Sigmoid colon (tissue), 4 donors: Measurements from ENCODE around the gene PRIMPOL.

ENCODE experiments used
- POLR2AphosphoS5 ChIP-seq, 4 donors: sonication (generic); formaldehyde crosslinking; IDR thresholded peaks; one replicate each; pipeline ENCODE4 v1.6.1; 2017; ENCODE audit warnings: antibody characterized with exemption in 4 of 4
- TF ChIP-seq, protein P1 (sequence below), 4 experiments: fragments of 450-650 bp in 3 of 4; fragments of 200-600 bp in 1 of 4; IDR thresholded peaks; one replicate each; pipeline ENCODE4 v1.5.1; 2016 to 2019; ENCODE audit warnings: antibody characterized with exemption in 4 of 4, mild to moderate bottlenecking in 3 of 4, moderate library complexity in 2 of 4

DNA sequence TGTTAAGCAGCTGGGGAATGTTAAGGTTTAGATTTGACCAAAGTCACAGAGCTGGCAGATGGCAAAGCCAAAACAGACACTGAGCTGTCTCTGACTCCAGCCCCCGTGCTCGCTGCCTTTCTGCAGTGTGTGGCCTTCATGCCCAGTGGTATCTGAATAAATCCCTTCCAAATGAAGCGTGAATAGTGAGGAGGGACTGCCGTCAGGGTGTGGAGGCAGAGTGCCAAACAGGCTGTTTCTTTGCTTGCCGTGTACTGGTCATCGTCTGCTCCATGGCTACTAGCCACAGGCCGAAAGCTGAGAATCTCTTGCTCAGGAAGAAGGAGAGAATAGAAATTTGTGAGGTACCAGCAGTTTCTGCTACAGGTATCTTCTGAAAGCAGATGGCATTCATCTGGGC, 19.7 kb downstream of the PRIMPOL start:
- TF ChIP-seq POLR2AphosphoS5 (IDR thresholded peaks at IDR 0.05): no peak
- TF ChIP-seq, protein P1, sequence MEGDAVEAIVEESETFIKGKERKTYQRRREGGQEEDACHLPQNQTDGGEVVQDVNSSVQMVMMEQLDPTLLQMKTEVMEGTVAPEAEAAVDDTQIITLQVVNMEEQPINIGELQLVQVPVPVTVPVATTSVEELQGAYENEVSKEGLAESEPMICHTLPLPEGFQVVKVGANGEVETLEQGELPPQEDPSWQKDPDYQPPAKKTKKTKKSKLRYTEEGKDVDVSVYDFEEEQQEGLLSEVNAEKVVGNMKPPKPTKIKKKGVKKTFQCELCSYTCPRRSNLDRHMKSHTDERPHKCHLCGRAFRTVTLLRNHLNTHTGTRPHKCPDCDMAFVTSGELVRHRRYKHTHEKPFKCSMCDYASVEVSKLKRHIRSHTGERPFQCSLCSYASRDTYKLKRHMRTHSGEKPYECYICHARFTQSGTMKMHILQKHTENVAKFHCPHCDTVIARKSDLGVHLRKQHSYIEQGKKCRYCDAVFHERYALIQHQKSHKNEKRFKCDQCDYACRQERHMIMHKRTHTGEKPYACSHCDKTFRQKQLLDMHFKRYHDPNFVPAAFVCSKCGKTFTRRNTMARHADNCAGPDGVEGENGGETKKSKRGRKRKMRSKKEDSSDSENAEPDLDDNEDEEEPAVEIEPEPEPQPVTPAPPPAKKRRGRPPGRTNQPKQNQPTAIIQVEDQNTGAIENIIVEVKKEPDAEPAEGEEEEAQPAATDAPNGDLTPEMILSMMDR (IDR thresholded peaks at IDR 0.05): no peak
